OCI-LY1 (cell line): ENCODE results near the gene BMF.

ENCODE experiments used
- H2AFZ ChIP-seq: fragments of 200-600 bp; sonication (generic), shearing (Covaris generic); 2 replicates; pipeline ENCODE4 v1.6.0; 2014; ENCODE audit warnings: antibody characterized with exemption, mild to moderate bottlenecking, low read length
- H3F3A ChIP-seq: fragments of 200-600 bp; sonication (generic), shearing (Covaris generic); 2 replicates; pipeline ENCODE4 v1.6.0; 2014; ENCODE audit warnings: mild to moderate bottlenecking, antibody characterized with exemption, low read length, moderate library complexity; ENCODE audit not compliant: insufficient read depth
- H3K27ac ChIP-seq: fragments of 200-600 bp; sonication (generic); 2 replicates; pipeline ENCODE4 v1.5.1; 2014; ENCODE audit warnings: low read length, mixed run types, mild to moderate bottlenecking, low read depth; ENCODE audit not compliant: poor library complexity, severe bottlenecking
- H3K27me3 ChIP-seq: fragments of 200-600 bp; sonication (generic); 2 replicates; pipeline ENCODE4 v1.6.0; 2014; ENCODE audit warnings: antibody characterized with exemption, mild to moderate bottlenecking, low read length, moderate library complexity; ENCODE audit not compliant: insufficient read depth
- H3K36me3 ChIP-seq: fragments of 200-600 bp; sonication (generic); 2 replicates; pipeline ENCODE4 v1.6.1; 2014; ENCODE audit warnings: mild to moderate bottlenecking, antibody characterized with exemption, low read length, moderate library complexity, mixed read lengths; ENCODE audit not compliant: insufficient read depth
- H3K4me1 ChIP-seq: fragments of 200-600 bp; sonication (generic); 2 replicates; pipeline ENCODE4 v1.5.1; 2014; ENCODE audit warnings: mild to moderate bottlenecking, low read length, moderate library complexity; ENCODE audit not compliant: insufficient read depth, severe bottlenecking
- H3K4me2 ChIP-seq: fragments of 200-600 bp; sonication (generic), shearing (Covaris generic); 2 replicates; pipeline ENCODE4 v1.6.1; 2014; ENCODE audit warnings: low read length
- H3K4me3 ChIP-seq: fragments of 200-600 bp; sonication (generic); 2 replicates; pipeline ENCODE4 v1.5.1; 2014; ENCODE audit warnings: low read length, low read depth, mild to moderate bottlenecking, mixed read lengths; ENCODE audit not compliant: poor library complexity, severe bottlenecking
- H3K79me2 ChIP-seq: fragments of 200-600 bp; shearing (Covaris generic); 2 replicates; pipeline ENCODE4 v1.6.1; 2016; ENCODE audit warnings: mixed run types, low read length, mixed read lengths; ENCODE audit not compliant: insufficient read depth
- H3K9ac ChIP-seq: fragments of 200-600 bp; sonication (generic), shearing (Covaris generic); 2 replicates; pipeline ENCODE4 v1.6.1; 2014; ENCODE audit warnings: mild to moderate bottlenecking, low read length, mixed read lengths
- H3K9me2 ChIP-seq: fragments of 200-600 bp; sonication (generic), shearing (Covaris generic); 2 replicates; pipeline ENCODE4 v1.6.1; 2014; ENCODE audit warnings: low read depth, mild to moderate bottlenecking, low read length, mixed read lengths
- H3K9me3 ChIP-seq: fragments of 200-600 bp; shearing (Covaris generic); 2 replicates; pipeline ENCODE4 v1.6.1; 2014; ENCODE audit warnings: low read length, mixed read lengths
- H4K20me1 ChIP-seq: fragments of 200-600 bp; sonication (generic), shearing (Covaris generic); 2 replicates; pipeline ENCODE4 v1.6.0; 2016; ENCODE audit warnings: mild to moderate bottlenecking, low read length; ENCODE audit not compliant: insufficient read depth
- EZH2 ChIP-seq: fragments of 200-600 bp; sonication (generic), shearing (Covaris generic); IDR thresholded peaks from 2 replicates; pipeline ENCODE4 v1.8.0; 2017; ENCODE audit warnings: borderline replicate concordance, mixed run types, mild to moderate bottlenecking, antibody characterized with exemption, low read length, moderate library complexity, mixed read lengths
- TF ChIP-seq, protein P1 (sequence below): fragments of 200-600 bp; sonication (generic), shearing (Covaris generic); IDR thresholded peaks from 2 replicates; pipeline ENCODE4 v1.5.1; 2017; ENCODE audit warnings: mild to moderate bottlenecking, antibody characterized with exemption, low read length, moderate library complexity, mixed read lengths

Gene BMF

DNA sequence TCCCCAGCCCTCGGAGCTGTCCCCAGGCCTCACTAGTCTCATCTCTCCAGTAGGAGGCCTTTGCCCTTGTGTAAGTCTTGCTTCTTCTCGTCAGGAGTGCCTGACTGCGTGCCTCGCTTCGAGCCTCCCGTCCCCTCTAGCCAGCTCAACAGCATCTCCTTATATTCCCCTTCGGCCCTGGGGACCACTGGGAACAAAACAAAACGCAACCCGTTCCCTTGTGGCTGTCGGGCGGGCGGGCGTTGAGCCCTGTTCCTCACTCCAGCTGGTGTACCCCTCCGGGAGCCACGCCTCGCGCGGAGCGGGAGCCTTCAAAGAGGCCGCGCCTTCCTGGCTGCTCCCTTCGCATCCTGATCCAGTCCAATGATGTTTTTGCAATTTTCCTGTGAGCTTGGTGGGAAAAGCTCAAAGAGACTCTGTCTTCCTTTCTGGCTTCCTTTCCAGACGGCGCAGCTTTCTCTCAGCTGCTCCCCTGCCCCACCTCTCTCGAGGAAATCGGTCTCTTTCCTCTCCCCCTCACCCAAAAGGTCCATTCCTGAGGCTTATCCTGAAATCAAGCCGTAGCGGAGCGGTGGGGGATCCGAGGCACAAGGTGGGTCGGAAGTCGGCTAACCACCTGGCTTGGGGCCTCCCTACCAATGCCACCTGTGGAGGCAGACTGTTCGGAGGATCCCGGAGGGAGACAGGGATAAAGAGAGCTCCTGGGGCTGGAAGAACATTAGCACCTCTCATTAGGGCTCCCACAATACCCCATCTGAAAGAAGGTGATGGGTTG is 36.3 kb downstream of the BMF start:
- H2AFZ ChIP-seq, result no peak overlapping the region
- peaks cover 50% of the 10 kb centered on the region for H3K4me1 ChIP-seq
- no peaks in the 10 kb centered on the region for H3K36me3 ChIP-seq
- H3K4me3 ChIP-seq, result no peak overlapping the region
- no peaks in the 10 kb centered on the region for H4K20me1 ChIP-seq
- TF ChIP-seq, protein P1, sequence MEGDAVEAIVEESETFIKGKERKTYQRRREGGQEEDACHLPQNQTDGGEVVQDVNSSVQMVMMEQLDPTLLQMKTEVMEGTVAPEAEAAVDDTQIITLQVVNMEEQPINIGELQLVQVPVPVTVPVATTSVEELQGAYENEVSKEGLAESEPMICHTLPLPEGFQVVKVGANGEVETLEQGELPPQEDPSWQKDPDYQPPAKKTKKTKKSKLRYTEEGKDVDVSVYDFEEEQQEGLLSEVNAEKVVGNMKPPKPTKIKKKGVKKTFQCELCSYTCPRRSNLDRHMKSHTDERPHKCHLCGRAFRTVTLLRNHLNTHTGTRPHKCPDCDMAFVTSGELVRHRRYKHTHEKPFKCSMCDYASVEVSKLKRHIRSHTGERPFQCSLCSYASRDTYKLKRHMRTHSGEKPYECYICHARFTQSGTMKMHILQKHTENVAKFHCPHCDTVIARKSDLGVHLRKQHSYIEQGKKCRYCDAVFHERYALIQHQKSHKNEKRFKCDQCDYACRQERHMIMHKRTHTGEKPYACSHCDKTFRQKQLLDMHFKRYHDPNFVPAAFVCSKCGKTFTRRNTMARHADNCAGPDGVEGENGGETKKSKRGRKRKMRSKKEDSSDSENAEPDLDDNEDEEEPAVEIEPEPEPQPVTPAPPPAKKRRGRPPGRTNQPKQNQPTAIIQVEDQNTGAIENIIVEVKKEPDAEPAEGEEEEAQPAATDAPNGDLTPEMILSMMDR, result no peak
- TF ChIP-seq EZH2, result no peak
- peak overlapping the region; percentile 98 for H3K27ac ChIP-seq
- no peaks in the 10 kb centered on the region for H3K9me2 ChIP-seq
- 0 out of 2 replicates have a peak, but pooled peaks cover 5% of the 10 kb centered on the region for H3F3A ChIP-seq
- no peaks in the 10 kb centered on the region for H3K9me3 ChIP-seq
- no peaks in the 10 kb centered on the region for H3K79me2 ChIP-seq
- H3K9ac ChIP-seq, result no peak overlapping the region
- H3K4me2 ChIP-seq, result no peak overlapping the region
- H3K27me3 ChIP-seq, result no peaks in the 10 kb centered on the region

DNA sequence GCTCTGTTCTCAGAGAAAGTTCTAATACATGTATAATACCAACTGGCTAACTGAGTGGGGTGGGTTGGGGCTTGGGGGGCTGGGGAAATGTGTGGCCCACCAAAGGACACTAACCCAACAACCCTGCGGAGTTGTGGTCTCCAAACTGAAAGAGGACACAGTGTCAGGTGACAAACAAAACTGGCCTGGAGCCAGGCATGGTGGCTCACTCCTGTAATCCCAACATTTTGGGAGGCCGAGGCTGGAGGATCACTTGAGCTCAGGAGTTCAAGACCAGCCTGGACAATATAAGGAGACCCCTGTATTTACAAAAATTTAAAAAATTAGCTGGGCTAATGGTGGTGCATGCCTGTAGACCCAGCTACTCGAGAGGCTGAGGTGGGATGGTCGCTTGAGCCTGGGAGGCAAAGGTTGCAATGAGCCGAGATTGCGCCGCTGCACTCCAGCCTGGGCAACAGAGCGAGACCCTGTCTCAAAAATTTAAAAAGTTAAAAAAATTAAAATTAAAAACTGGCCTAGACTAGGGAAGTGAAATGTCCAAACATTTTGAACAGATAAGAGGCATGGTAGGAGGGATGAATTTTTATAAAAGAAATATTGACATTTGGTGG is 38.0 kb downstream of the BMF start:
- Histone ChIP-seq H2AFZ (no peak overlapping the region), H3K36me3 (no peaks in the 10 kb centered on the region), H3K9me3 (no peaks in the 10 kb centered on the region), H3K79me2 (no peaks in the 10 kb centered on the region), H3K27me3 (no peaks in the 10 kb centered on the region), H3F3A (0 out of 2 replicates have a peak, but pooled peaks cover 5% of the 10 kb centered on the region), H4K20me1 (no peaks in the 10 kb centered on the region), H3K4me3 (no peak overlapping the region), H3K27ac (peak overlapping the region; percentile 98), H3K4me1 (peaks cover 37% of the 10 kb centered on the region), H3K4me2 (no peak overlapping the region), H3K9me2 (no peaks in the 10 kb centered on the region), H3K9ac (no peak overlapping the region; the same call in 1 of the 2 replicates)
- TF ChIP-seq, protein P1, result no peak
- no peak for TF ChIP-seq EZH2

DNA sequence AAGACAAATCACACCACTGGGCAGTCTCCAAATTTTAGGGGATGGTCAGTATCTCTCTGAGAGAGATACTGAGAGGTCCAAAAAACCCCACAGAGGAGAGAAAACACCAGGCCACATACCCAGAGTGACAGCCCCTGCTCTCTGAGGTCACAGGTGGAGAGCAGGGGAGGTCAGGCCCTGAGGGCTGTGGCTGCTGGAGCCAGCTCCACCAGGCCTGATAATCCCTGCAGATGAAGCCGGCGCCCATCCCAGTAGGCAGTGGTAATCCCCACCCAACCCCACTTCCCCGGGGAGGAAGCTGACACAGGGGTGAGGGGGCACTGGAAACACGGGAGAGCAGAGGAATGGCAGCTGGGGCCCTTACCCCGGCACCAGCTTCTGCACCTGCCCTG is 38.5 kb downstream of the BMF start:
- no peak for TF ChIP-seq EZH2
- TF ChIP-seq, protein P1, result no peak
- Histone ChIP-seq H3K79me2 (no peaks in the 10 kb centered on the region), H3K36me3 (no peaks in the 10 kb centered on the region), H3K27me3 (no peaks in the 10 kb centered on the region), H3K9me3 (no peaks in the 10 kb centered on the region), H3K9ac (peak overlapping the region; percentile 68), H3K4me1 (peaks cover 37% of the 10 kb centered on the region), H4K20me1 (no peaks in the 10 kb centered on the region), H3K27ac (peak overlapping the region; percentile 98), H3F3A (0 out of 2 replicates have a peak, but pooled peaks cover 5% of the 10 kb centered on the region), H3K9me2 (no peaks in the 10 kb centered on the region), H3K4me3 (no peak overlapping the region), H3K4me2 (peak overlapping the region; percentile 49), H2AFZ (no peak overlapping the region)
